GM12875 (cell line): ENCODE results near the gene HTT.

ENCODE experiments used
- H3K4me3 ChIP-seq: one replicate; pipeline ENCODE4 v1.5.1; 2011; ENCODE audit warnings: low read depth, low read length, control low read depth
- TF ChIP-seq, protein P1 (sequence below): IDR thresholded peaks from 2 replicates; pipeline ENCODE4 v1.5.1; 2011; ENCODE audit warnings: low read depth, mild to moderate bottlenecking, control low read depth, inconsistent platforms, low read length, moderate library complexity, borderline replicate concordance; ENCODE audit not compliant: insufficient read depth

Gene HTT

GRCh38 chr4:3074078-3074845, at the start of gene HTT, which contains the start of gene HTT-AS:
Gene HTT, plus strand, starts transcription at chr4:3074681. Its CDS starts 145 bp downstream, at chr4:3074826.
Gene HTT-AS, minus strand, starts transcription at chr4:3074538.
- peak within 1 kb of the TSS; percentile 93 for H3K4me3 ChIP-seq
- TF ChIP-seq, protein P1, sequence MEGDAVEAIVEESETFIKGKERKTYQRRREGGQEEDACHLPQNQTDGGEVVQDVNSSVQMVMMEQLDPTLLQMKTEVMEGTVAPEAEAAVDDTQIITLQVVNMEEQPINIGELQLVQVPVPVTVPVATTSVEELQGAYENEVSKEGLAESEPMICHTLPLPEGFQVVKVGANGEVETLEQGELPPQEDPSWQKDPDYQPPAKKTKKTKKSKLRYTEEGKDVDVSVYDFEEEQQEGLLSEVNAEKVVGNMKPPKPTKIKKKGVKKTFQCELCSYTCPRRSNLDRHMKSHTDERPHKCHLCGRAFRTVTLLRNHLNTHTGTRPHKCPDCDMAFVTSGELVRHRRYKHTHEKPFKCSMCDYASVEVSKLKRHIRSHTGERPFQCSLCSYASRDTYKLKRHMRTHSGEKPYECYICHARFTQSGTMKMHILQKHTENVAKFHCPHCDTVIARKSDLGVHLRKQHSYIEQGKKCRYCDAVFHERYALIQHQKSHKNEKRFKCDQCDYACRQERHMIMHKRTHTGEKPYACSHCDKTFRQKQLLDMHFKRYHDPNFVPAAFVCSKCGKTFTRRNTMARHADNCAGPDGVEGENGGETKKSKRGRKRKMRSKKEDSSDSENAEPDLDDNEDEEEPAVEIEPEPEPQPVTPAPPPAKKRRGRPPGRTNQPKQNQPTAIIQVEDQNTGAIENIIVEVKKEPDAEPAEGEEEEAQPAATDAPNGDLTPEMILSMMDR = no peak

GRCh38 chr4:3025881-3026280, 48.6 kb upstream of the HTT start:
- TF ChIP-seq, protein P1 = no peak

DNA sequence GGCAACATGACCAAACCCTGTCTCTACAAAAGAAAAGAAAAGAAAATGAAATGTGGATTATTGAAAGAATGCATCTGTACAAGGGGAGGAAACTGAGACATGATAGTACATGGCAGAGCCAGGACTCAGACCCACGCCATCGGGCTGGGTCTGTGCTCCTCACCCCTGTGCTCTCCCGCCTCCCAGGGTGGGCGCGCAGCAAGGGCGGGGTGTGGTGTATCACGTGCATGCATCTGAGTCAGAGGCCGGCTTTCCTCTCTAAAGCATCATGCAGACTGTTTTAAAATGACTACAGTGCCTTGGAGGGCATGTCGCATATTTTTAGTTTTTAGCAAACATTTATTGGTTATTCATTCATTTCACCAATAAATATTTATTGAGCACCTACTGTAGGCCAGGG, 47.9 kb upstream of the HTT start:
- TF ChIP-seq, protein P1 = no peak
- H3K4me3 ChIP-seq = no peak overlapping the region

More at GRCh38 chr4:3025881-3026280, 48.6 kb upstream of the HTT start:
- no peak overlapping the region for H3K4me3 ChIP-seq

DNA sequence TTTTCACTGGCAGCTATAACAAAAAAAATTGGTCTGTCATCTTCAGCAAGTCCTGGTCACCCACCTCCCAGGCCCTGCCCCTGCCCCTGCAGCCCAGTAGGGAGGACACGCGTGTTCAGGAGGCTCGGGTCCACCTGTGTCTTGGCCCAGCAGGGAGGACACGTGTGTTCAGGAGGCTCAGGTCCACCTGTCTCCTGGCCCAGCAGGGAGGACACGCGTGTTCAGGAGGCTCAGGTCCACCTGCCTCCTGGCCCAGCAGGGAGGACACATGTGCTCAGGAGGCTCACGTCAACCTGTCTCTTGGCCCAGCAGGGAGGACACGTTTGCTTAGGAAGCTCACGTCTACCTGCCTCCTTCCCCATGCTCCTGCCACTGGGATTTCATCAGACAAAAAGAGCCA, 45.0 kb upstream of the HTT start:
- TF ChIP-seq, protein P1 = no peak
- H3K4me3 ChIP-seq = no peak overlapping the region

DNA sequence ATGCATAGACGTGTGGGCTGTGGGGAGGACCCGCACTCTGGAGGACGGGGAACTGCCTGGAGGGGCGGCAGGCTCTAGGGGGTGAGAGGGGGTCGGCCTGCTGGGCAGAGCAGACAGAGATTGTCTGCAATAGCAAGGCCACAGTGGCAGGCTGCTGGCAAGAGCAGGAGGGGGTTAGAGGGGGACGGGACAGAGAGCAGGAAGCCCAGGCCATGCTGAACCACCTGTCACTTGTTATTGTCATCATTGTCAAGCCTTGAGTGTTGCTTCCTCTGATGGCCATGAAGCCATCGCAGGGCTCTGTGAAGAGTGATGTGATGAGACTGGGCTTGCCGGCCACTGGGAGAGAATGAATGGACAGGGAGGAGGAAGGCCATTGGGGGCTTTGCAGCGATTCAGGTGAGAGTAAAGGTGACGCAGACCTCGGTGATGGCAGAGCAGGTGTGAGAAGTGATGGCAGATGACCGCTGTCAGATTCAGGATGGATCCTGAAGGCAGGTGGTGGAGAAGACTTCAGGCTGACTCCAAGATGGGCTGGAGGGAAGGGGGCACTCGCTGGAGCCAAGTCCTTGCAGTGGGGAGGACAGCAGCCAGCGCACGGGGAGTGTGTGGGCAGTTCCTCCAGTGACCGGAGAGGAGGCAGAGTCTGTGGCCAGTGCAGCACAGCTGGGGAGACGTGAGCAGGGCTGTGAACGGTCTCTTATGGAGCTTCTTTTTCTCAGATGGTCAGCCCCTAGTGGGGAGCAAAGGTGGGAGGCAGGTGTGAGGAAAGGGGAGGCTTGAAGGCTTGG, 43.7 kb upstream of the HTT start:
- H3K4me3 ChIP-seq = no peak overlapping the region
- TF ChIP-seq, protein P1 = no peak

DNA sequence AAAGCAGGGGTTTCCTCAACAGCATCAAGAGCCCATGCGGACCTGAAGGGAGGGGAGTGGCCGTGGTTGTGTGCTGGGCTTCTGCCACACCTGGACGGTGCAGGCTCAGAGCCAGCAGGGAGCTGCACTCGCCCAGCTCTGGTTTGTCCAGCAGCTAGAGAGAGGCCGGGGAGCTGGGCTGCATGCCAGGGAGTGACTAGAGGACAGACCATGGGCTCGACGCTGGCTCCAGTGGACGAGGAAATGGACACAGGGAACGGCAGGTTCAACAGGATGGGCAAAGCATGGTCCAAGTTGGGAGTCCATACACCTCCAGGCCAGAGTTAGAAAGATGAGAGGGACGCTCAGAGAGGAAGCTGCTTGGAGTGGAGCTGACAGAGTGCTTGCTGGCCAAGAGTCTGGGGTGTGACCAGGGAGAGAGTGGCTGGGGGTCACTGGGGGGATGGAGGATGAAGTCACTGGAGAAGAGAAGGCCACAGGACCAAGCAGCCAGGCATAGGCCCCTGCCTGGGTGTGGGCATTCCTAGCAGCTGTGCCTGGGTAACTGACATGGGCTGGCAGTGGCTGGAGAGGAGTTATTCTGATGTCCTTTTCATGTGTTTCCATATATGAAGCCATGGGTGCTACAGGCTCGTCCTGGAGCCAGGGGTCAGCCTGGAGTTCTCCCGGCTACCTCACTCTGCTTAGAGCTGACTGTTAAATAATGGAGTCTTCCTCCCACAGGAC, 43.0 kb upstream of the HTT start:
- H3K4me3 ChIP-seq = no peak overlapping the region
- TF ChIP-seq, protein P1 = no peak
